Neural progenitor cell (in vitro differentiated cells): ENCODE results near the gene KDM3A. TPM values are rescaled to one million over a fixed set of nuclear protein-coding genes. Genes with fewer than 3 reads are reported as not detected.

Source experiments
- DNase-seq: peaks from one replicate; pipeline ENCODE4 v3.0.0-alpha.2; 2016; ENCODE audit warnings: low spot score
- H2AFZ ChIP-seq: fragments of 200-600 bp; sonication (generic); replicated peaks from 2 replicates; pipeline ENCODE4 v1.6.1; 2016; ENCODE audit warnings: antibody characterized with exemption
- H3F3A ChIP-seq: fragments of 200-600 bp; sonication (generic); 2 replicates; pipeline ENCODE4 v1.6.1; 2016; ENCODE audit warnings: antibody characterized with exemption, low read depth
- H3K27ac ChIP-seq: fragments of 200-600 bp; sonication (generic); 2 replicates; pipeline ENCODE4 v1.5.1; 2016; ENCODE audit warnings: mild to moderate bottlenecking
- H3K27me3 ChIP-seq: fragments of 200-600 bp; sonication (generic); 2 replicates; pipeline ENCODE4 v1.6.1; 2016; ENCODE audit warnings: mild to moderate bottlenecking, moderate library complexity
- H3K36me3 ChIP-seq: fragments of 200-600 bp; sonication (generic); 2 replicates; pipeline ENCODE4 v1.5.1; 2016
- H3K4me1 ChIP-seq: fragments of 200-600 bp; sonication (generic); 2 replicates; pipeline ENCODE4 v1.6.1; 2016; ENCODE audit warnings: mixed run types
- H3K4me2 ChIP-seq: fragments of 200-600 bp; sonication (generic); 2 replicates; pipeline ENCODE4 v1.6.1; 2016
- H3K4me3 ChIP-seq: fragments of 200-600 bp; sonication (generic); 2 replicates; pipeline ENCODE4 v1.5.1; 2016
- H3K79me2 ChIP-seq: fragments of 200-600 bp; sonication (generic); 2 replicates; pipeline ENCODE4 v1.6.1; 2016; ENCODE audit warnings: low read depth
- H3K9ac ChIP-seq: fragments of 200-600 bp; sonication (generic); 2 replicates; pipeline ENCODE4 v1.6.1; 2016
- H3K9me3 ChIP-seq: fragments of 200-600 bp; sonication (generic); 2 replicates; pipeline ENCODE4 v1.5.1; 2016; ENCODE audit warnings: low read depth
- H4K20me1 ChIP-seq: fragments of 200-600 bp; sonication (generic); 2 replicates; pipeline ENCODE4 v1.6.1; 2016; ENCODE audit warnings: low read depth
- H3K27ac Mint-ChIP-seq: 3 replicates; pipeline ENCODE4 v1.8.0; 2021; ENCODE audit warnings: mixed read lengths
- H3K27me3 Mint-ChIP-seq: 2 replicates; pipeline ENCODE4 v1.8.0; 2022; ENCODE audit warnings: low read depth, mild to moderate bottlenecking, inconsistent platforms, moderate library complexity, mixed read lengths; ENCODE audit not compliant: insufficient read depth
- H3K36me3 Mint-ChIP-seq: 3 replicates; pipeline ENCODE4 v1.8.0; 2021; ENCODE audit warnings: mixed read lengths
- H3K4me1 Mint-ChIP-seq: 3 replicates; pipeline ENCODE4 v1.8.0; 2021; ENCODE audit warnings: mixed read lengths
- H3K4me3 Mint-ChIP-seq: 3 replicates; pipeline ENCODE4 v1.8.0; 2021; ENCODE audit warnings: mild to moderate bottlenecking, moderate library complexity, mixed read lengths
- H3K9me3 Mint-ChIP-seq: 3 replicates; pipeline ENCODE4 v1.8.0; 2020; ENCODE audit warnings: mixed read lengths
- CTCF ChIP-seq: fragments of 200-600 bp; sonication (generic); IDR thresholded peaks from 2 replicates; pipeline ENCODE4 v1.5.1; 2017; ENCODE audit warnings: antibody characterized with exemption, mild to moderate bottlenecking
- EZH2 ChIP-seq: fragments of 200-600 bp; sonication (generic); IDR thresholded peaks from 2 replicates; pipeline ENCODE4 v1.6.1; 2017; ENCODE audit warnings: antibody characterized with exemption, mild to moderate bottlenecking, moderate library complexity
- EZH2phosphoT487 ChIP-seq: fragments of 200-600 bp; sonication (generic); IDR thresholded peaks from 2 replicates; pipeline ENCODE4 v1.6.1; 2017; ENCODE audit warnings: antibody characterized with exemption
- total RNA-seq: library from RNA; depleted of rRNA; stranded (reverse); fragments of >200 nt; gene quantifications from 2 replicates; pipeline ENCODE4 v1.2.3, GENCODE V29; 2015; ENCODE audit warnings: low replicate concordance

The KDM3A gene
- total RNA-seq, 1 donor from 2014 or later = 84.9 TPM

GRCh38 chr2:86442642-86443005 lies 1.5 kb downstream of the KDM3A start:
- Mint-ChIP-seq H3K4me1 (peaks cover 28% of the 10 kb centered on the region), H3K27ac (peak overlapping the region; percentile 99), H3K4me3 (peak overlapping the region; percentile 97), H3K9me3 (peaks cover 29% of the 10 kb centered on the region), H3K27me3 (peaks cover 10% of the 10 kb centered on the region), H3K36me3 (peaks cover 43% of the 10 kb centered on the region)
- TF ChIP-seq EZH2phosphoT487 (no peak), CTCF (no peak), EZH2 (no peak)
- Histone ChIP-seq H3K36me3 (peaks cover 15% of the 10 kb centered on the region), H3K27ac (no peak overlapping the region), H3K79me2 (peaks cover 59% of the 10 kb centered on the region), H4K20me1 (peaks cover 59% of the 10 kb centered on the region), H3F3A (peaks cover 15% of the 10 kb centered on the region), H3K27me3 (no peaks in the 10 kb centered on the region), H3K4me1 (peaks cover 16% of the 10 kb centered on the region), H3K4me3 (peak overlapping the region; percentile 90), H3K9ac (no peak overlapping the region), H2AFZ (no peak overlapping the region), H3K4me2 (peak overlapping the region; percentile 80), H3K9me3 (peaks cover 24% of the 10 kb centered on the region)
- DNase-seq = peak; percentile 63

- H3K4me2 ChIP-seq = peak overlapping the region; percentile 80
- peaks cover 71% of the 10 kb centered on the region for H3K79me2 ChIP-seq
- TF ChIP-seq EZH2phosphoT487 (no peak), CTCF (no peak), EZH2 (no peak)
- peaks cover 15% of the 10 kb centered on the region for H3F3A ChIP-seq
- Mint-ChIP-seq H3K9me3 (peaks cover 21% of the 10 kb centered on the region), H3K4me1 (peaks cover 30% of the 10 kb centered on the region), H3K4me3 (peak overlapping the region; percentile 97), H3K27me3 (peaks cover 10% of the 10 kb centered on the region), H3K36me3 (peaks cover 52% of the 10 kb centered on the region), H3K27ac (no peak overlapping the region)
- peak overlapping the region; percentile 90 for H3K4me3 ChIP-seq
- H2AFZ ChIP-seq = no peak overlapping the region
- peaks cover 16% of the 10 kb centered on the region for H3K4me1 ChIP-seq
- H3K27me3 ChIP-seq = no peaks in the 10 kb centered on the region
- peaks cover 16% of the 10 kb centered on the region for H3K9me3 ChIP-seq
- H3K27ac ChIP-seq = no peak overlapping the region
- DNase-seq = no peak
- peaks cover 10% of the 10 kb centered on the region for H3K36me3 ChIP-seq
- H3K9ac ChIP-seq = no peak overlapping the region
- H4K20me1 ChIP-seq = peaks cover 70% of the 10 kb centered on the region
Observed at GRCh38 chr2:86443631-86444350, 2.6 kb downstream of the KDM3A start.

- Histone ChIP-seq H3K27ac (no peak overlapping the region), H3K4me3 (no peak overlapping the region), H4K20me1 (peaks cover 87% of the 10 kb centered on the region), H3K36me3 (no peaks in the 10 kb centered on the region), H3K9ac (no peak overlapping the region), H3K79me2 (peaks cover 87% of the 10 kb centered on the region), H3K4me2 (no peak overlapping the region), H2AFZ (no peak overlapping the region), H3K27me3 (no peaks in the 10 kb centered on the region), H3F3A (peaks cover 10% of the 10 kb centered on the region), H3K4me1 (peaks cover 16% of the 10 kb centered on the region), H3K9me3 (no peaks in the 10 kb centered on the region)
- Mint-ChIP-seq H3K4me1 (peaks cover 29% of the 10 kb centered on the region), H3K27me3 (peaks cover 8% of the 10 kb centered on the region), H3K9me3 (peaks cover 5% of the 10 kb centered on the region), H3K4me3 (no peak overlapping the region), H3K36me3 (peaks cover 54% of the 10 kb centered on the region), H3K27ac (no peak overlapping the region)
- TF ChIP-seq EZH2phosphoT487 (no peak), EZH2 (no peak), CTCF (no peak)
- no peak for DNase-seq
Observed at GRCh38 chr2:86445436-86445835, 4.3 kb downstream of the KDM3A start.
